Stimulated activated CD8-positive, alpha-beta memory T cell treated with anti-CD3 and anti-CD28 coated beads, Interleukin-2, amount 100 ng/mL, for 1 hour (primary cell): ENCODE data around the gene CLEC16A.

Experiments
- DNase-seq, 2 donors: peaks; one replicate each; pipeline ENCODE4 v3.0.0-alpha.2; 2020; ENCODE audit warnings: low read depth in 2 of 2

CLEC16A gene

GRCh38 chr16:10988879-10989278, 44.5 kb downstream of the CLEC16A start:
- DNase-seq = no peak

- no peak for DNase-seq
Measured at GRCh38 chr16:10989559-10989958, 45.2 kb downstream of the CLEC16A start.

GRCh38 chr16:10990378-10990777, 46.0 kb downstream of the CLEC16A start:
- DNase-seq = no peak

DNA sequence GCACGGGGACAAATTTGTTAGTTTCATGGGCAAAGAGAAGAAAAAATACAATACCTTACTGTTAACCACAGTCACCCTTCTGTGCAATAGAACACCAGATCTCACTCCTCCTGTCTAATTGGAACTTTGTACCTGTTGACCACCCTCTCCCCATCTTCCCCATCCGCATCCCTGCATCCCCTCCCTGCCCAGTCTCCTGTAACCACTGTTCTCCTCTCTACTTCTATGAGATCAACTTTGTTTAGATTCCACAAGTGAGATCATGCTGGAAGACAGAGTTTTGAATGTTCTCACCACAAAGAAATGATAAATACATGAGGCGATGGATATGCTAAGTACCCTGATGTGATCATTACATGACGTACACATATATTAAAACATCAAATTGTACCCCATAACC, 47.7 kb downstream of the CLEC16A start:
- DNase-seq = no peak

GRCh38 chr16:10992797-10993196, 48.4 kb downstream of the CLEC16A start:
- DNase-seq = no peak

DNA sequence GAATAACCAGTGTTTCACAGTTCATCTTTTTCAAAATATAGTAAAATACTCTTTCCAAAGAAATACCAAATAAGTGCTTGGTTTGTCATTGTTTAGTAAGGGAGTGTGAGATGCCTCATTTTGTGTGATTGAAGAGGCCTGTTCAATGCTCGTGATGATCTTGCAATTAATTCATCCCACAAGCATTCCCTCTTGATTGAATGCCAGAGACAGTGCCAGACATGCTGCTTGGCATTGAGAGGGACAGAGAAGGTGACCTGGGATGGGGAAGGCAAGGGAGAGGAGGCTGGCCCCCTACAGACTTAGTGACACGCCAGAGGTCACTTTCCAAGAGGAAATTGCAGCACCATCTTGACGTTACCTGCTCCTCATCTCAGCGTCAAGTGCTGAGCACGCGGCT, 49.3 kb downstream of the CLEC16A start:
- DNase-seq = no peak

DNA sequence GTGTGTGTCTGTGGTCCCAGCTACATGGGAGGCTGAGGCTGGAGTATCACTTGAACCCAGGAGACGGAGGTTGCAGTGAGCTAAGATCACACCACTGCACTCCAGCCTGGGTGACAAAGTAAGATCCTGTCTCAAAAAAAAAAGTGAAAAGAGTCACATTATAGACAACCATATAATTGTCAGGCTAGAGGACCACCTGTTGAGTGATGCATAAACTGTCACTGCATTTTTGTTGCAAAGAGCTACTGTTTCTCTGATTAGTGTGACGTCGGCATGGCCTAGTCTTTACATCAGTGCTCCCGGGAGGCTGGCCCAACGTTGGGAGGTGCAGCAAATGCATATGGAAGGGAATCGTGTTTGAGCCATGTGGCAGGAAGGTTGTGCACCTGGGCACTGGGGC, 50.2 kb downstream of the CLEC16A start:
- no peak for DNase-seq

DNA sequence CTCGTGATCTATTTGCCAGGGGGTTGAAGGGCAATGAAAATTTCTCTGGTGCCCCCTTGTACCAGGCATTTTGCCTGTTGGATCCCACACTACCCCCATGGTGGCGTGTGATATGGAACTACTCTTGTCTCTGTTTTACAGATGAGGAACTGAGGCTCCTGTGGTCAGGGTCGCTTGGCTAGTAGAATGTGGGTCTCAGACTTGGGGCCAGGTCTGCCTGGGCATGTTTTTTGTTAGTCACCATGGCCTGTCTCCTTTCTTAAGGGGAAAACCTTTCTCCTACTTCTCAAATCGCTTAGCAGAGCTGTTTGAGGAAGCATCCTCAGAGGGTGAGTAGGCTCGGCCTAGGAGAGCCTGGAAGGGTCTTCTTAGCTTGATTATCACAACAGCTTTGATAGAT, 51.2 kb downstream of the CLEC16A start:
- DNase-seq = no peak

DNA sequence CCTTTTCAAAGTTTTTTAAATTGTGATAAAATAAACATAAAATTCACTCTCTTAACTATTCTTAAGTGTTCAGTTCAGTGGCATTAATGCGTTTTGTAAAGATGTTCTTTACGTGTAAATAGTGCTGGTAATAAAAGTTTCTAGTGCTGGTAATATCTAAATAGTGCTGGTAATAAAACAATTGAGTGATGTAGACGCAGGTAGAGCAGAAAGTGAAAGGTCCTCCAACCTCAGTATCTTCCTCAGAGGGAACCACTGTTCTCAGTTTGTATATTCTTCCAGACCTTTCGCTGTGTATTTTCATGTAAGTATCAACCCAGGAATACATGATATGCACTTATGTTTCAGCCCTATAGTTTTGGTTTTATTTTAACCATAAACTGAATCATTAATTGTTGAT, 53.1 kb downstream of the CLEC16A start:
- no peak for DNase-seq

DNA sequence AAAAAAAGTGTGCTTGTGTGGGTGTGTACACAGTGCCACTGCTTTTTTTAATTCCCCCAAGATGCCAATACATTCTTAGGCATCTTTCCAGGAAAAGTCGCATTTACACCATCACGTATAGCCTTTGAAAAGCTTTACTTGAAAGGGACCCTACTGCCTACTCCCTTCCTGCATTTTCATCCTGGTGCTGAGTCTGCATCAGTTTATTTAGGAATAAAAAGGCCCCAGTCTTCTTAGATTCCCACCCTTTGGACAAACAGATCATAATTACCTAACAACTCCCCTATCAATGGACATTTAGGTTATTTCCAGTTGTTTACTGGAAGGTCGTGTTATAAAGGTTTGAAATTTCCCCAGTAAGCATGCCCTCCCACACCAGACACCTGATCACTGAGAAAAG, 54.9 kb downstream of the CLEC16A start:
- no peak for DNase-seq

GRCh38 chr16:11001611-11002010, 57.2 kb downstream of the CLEC16A start:
- no peak for DNase-seq

DNA sequence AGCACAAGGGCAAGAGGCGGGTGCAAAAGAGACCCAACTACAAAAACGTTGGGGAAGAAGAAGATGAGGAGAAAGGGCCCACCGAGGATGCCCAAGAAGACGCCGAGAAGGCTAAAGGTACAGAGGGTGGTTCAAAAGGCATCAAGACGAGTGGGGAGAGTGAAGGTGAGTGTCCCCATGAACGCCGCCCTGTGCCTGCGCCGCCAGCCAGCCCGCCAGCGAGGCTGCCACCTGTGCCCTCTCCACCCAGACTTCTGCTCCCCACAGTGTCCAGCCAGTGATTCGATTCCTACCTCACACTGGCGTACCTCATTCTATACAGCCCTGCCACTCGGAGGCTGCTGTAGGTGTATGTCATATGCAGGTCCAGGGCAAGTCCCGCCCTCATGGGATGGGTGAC, 58.8 kb downstream of the CLEC16A start:
- no peak for DNase-seq

GRCh38 chr16:11004351-11004750, 60.0 kb downstream of the CLEC16A start:
- no peak for DNase-seq

GRCh38 chr16:11004973-11005610, 60.7 kb downstream of the CLEC16A start:
- DNase-seq = no peak

DNA sequence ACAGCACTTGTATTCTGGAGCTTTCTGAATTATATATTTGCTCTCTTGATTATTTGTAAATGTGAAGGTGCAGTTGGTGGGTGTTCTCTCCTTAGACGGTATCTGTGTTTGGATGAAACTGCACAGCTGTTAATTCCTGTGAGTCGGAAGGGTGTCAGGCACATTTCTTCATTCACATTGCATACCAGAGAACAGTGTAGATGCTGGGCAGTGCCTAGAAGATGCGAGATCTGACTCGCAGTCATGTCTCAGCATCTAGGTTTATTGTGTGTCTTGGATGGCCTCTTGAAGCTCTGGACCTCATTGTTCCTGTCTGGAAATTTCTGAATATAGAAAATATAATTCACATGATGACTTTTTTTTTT, 61.2 kb downstream of the CLEC16A start:
- no peak for DNase-seq

DNA sequence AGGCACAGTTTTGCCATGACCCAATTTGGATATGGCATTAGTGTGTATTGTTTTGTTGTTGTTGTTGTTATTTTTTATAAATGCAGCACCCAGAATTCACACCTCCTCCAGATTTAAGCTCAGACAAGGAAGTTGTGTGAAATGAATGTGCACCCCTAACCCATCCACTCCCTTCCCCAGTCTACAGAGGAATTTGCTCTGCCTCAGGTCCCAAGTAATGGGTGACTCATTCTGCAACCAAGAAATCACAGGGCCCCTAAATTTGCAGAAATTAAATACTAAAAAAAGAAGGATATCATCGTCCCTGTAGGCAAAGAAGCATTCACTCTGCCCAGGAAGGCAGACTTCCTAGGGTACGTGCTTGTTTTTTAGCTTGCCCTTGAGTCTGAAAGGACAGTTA, 62.3 kb downstream of the CLEC16A start:
- no peak for DNase-seq

DNA sequence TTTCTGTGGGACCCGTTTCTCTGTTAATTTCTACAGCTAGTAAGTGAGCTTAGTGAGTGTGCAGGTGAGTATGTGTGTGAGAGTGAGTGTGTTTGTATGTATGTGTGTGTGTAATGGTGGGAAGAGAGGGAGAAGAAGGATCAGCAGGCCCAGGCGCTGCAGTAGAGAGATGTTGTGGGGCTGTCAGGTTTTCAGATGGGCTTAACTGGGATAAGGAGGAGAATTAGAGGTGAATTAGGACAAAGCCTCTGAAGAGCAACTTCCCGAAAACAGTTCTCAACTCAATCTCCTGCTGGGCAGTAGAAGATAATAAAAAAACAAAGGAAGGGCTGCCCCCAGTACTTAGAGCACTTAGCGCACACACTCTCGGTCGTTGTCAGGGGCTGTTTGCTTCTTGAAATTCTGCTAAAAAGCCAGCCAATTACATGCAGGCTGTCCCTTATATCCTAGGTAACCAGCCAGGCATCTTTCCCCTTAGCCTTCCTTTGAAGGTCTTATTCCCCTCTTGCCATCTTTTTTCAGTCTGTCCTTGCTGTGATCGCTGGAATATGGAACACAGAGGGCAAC, 63.4 kb downstream of the CLEC16A start:
- no peak for DNase-seq

- DNase-seq = no peak
Measured at GRCh38 chr16:11009027-11009755, 64.8 kb downstream of the CLEC16A start.

- no peak for DNase-seq
Measured at GRCh38 chr16:11010575-11011221, 66.3 kb downstream of the CLEC16A start.

- DNase-seq = no peak
Measured at GRCh38 chr16:11011326-11011725, 67.0 kb downstream of the CLEC16A start.

DNA sequence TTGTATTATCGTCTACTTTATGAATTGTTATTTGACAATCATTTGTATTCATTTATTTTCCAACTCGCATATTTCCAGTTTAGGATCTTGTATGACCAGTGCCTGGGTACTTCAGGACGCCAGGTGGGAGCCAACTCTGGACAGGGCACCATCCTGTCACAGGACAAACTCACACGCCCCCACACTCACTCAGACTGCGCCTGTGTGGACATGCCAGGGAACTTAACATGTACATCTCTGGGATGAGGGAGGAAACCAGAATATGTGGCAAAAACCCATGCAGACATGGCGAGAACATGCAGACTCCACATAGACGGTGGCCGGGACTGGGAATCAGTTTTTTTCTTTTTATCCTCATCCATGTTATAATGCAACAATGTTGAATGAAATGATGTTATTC, 68.5 kb downstream of the CLEC16A start:
- DNase-seq = no peak

DNA sequence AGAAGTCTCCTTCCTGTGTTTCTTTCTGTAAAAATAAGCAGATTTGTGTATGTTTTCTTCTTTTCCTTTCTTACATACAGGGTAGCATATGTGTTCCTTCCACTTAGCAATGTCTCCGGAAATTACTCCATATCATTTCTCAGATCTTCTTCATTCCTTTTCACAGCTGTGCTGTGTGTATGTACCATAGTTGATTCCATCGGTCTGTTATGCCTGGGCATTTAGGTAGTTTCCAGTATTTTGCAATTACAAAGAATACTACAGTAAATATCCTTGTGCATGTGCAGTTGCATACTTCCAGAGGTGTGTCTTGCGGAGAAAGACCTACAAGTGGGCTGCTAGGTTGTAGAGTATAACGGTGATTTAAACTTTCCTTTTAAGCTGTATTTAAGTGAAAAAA, 69.8 kb downstream of the CLEC16A start:
- no peak for DNase-seq

- no peak for DNase-seq
Measured at GRCh38 chr16:11015076-11015475, 70.7 kb downstream of the CLEC16A start.
